ENCODE data around the gene NRP2. TPM values are rescaled to one million over a fixed set of nuclear protein-coding genes. Genes with fewer than 3 reads are reported as not detected.
A peak's percentile ranks its signal among the peaks of the same experiment; 100 is the strongest.

NRP2 gene
- total and polyA plus RNA-seq, 2 donors (not counting 1 experiment from before 2014, with no cell fraction given), result 1.8 to 6.8 TPM

GRCh38 chr2:205720451-205720902 is 38.2 kb downstream of the NRP2 start:
- H3K9ac ChIP-seq (ENCODE audit: low read length), result no peak overlapping the region
- H4K20me1 ChIP-seq (ENCODE audit: control insufficient read depth, insufficient read depth, low read length, poor library complexity, severe bottlenecking), result no peaks in the 10 kb centered on the region
- intact Hi-C loops (cut with micrococcal nuclease), result loop anchor here (5.0 kb wide), 1 partner anchor 38 kb away; the partner anchor contains the start of gene NRP2
- Mint-ChIP-seq H3K4me3 (no peak overlapping the region), H3K4me1 (peaks cover 18% of the 10 kb centered on the region), H3K9me3 (ENCODE audit: insufficient read depth) (no peaks in the 10 kb centered on the region), H3K27ac (no peak overlapping the region), H3K27me3 (no peaks in the 10 kb centered on the region)
- WGBS (ENCODE audit: insufficient coverage), result 89% methylated on average over 6 of the region's 7 CpGs
- TF ChIP-seq EZH2 (IDR thresholded peaks at IDR 0.05; ENCODE audit: borderline replicate concordance, insufficient read depth, low read depth, low read length, poor library complexity, severe bottlenecking) (no peak), CTCF (IDR thresholded peaks at IDR 0.05) (no peak)
- no peaks in the 10 kb centered on the region for H3K27me3 ChIP-seq (replicated peaks in 1 of 4; ENCODE audit: control extremely low read depth in 1 of 4, control insufficient read depth in 3 of 4, insufficient read depth in 4 of 4, low read length in 3 of 4)
- no peak overlapping the region for H3K4me2 ChIP-seq (replicated peaks; ENCODE audit: low read depth, low read length, poor library complexity, severe bottlenecking)
- no peak overlapping the region for H2AFZ ChIP-seq (ENCODE audit: insufficient read depth, low read depth, low read length, poor library complexity, severe bottlenecking)
- peaks cover 11 to 18% of the 10 kb centered on the region in 2 donors for H3K4me1 ChIP-seq (ENCODE audit: control insufficient read depth in 2 of 2, insufficient read depth in 2 of 2, low read length in 2 of 2)
- ChIA-PET POLR2A (interaction anchor here (1.8 kb wide), 1 partner anchor 39 kb away, joined by 4 read pairs; the partner anchor contains the start of gene NRP2), CTCF (interaction anchor here (1.1 to 3.2 kb wide), 8 partner anchors 11 to 61 kb away, joined by 3 to 13 read pairs (median 6); partner anchors contain the start of gene NRP2)
- no peak for DNase-seq
- H3K4me3 ChIP-seq (ENCODE audit: control extremely low read depth in 1 of 5, extremely low read depth in 1 of 5, insufficient read depth in 1 of 5, low read depth in 2 of 5, low read length in 4 of 5), result no peak overlapping the region
- ATAC-seq (ENCODE audit: low read depth), result no peak
- no peaks in the 10 kb centered on the region for H3K79me2 ChIP-seq (ENCODE audit: control insufficient read depth, insufficient read depth, low read length)
- no peaks in the 10 kb centered on the region for H3K9me3 ChIP-seq (ENCODE audit: control extremely low read depth in 1 of 3, control insufficient read depth in 2 of 3, insufficient read depth in 1 of 3, low read length in 2 of 3)
- H3K36me3 ChIP-seq (replicated peaks in 1 of 2; ENCODE audit: control extremely low read depth in 1 of 2, control insufficient read depth in 1 of 2, extremely low read depth in 1 of 2, insufficient read depth in 2 of 2, low read length in 1 of 2), result no peaks in the 10 kb centered on the region
- no peak overlapping the region for H3K27ac ChIP-seq (ENCODE audit: low read length in 2 of 2)

GRCh38 chr2:205721057-205721449 is 38.8 kb downstream of the NRP2 start:
- intact Hi-C loops (cut with micrococcal nuclease), result loop anchor here (5.0 kb wide), 1 partner anchor 39 kb away; the partner anchor contains the start of gene NRP2
- H3K27ac Mint-ChIP-seq, result peak overlapping the region; percentile 3
- H3K4me3 Mint-ChIP-seq, result no peak overlapping the region

More at GRCh38 chr2:205721057-205721449, 38.8 kb downstream of the NRP2 start:
- CTCF ChIA-PET, result interaction anchor here (0.8 to 3.2 kb wide), 9 partner anchors 9 to 506 kb away, joined by 3 to 13 read pairs (median 4); partner anchors contain the start of gene NRP2
- peaks cover 18% of the 10 kb centered on the region for H3K4me1 Mint-ChIP-seq
- H3K4me2 ChIP-seq (replicated peaks; ENCODE audit: low read depth, low read length, poor library complexity, severe bottlenecking), result no peak overlapping the region
- ATAC-seq (ENCODE audit: low read depth) (no peak), DNase-seq (no peak)
- H3K9ac ChIP-seq (ENCODE audit: low read length), result no peak overlapping the region
- H3K9me3 Mint-ChIP-seq (ENCODE audit: insufficient read depth), result no peaks in the 10 kb centered on the region
- H3K36me3 ChIP-seq (replicated peaks in 1 of 2; ENCODE audit: control extremely low read depth in 1 of 2, control insufficient read depth in 1 of 2, extremely low read depth in 1 of 2, insufficient read depth in 2 of 2, low read length in 1 of 2), result no peaks in the 10 kb centered on the region
- 92% methylated on average over 5 of the region's 8 CpGs for WGBS (ENCODE audit: insufficient coverage)
- no peaks in the 10 kb centered on the region for H3K27me3 Mint-ChIP-seq
- H4K20me1 ChIP-seq (ENCODE audit: control insufficient read depth, insufficient read depth, low read length, poor library complexity, severe bottlenecking), result no peaks in the 10 kb centered on the region
- TF ChIP-seq EZH2 (IDR thresholded peaks at IDR 0.05; ENCODE audit: borderline replicate concordance, insufficient read depth, low read depth, low read length, poor library complexity, severe bottlenecking), result no peak
- TF ChIP-seq CTCF (IDR thresholded peaks at IDR 0.05), result peak; percentile 28
- H3K27me3 ChIP-seq (replicated peaks in 1 of 4; ENCODE audit: control extremely low read depth in 1 of 4, control insufficient read depth in 3 of 4, insufficient read depth in 4 of 4, low read length in 3 of 4), result no peaks in the 10 kb centered on the region
- POLR2A ChIA-PET, result interaction anchor here (1.0 to 1.8 kb wide), 3 partner anchors 14 to 39 kb away, joined by 4 to 6 read pairs (median 4); partner anchors contain the start of gene NRP2
- no peaks in the 10 kb centered on the region for H3K79me2 ChIP-seq (ENCODE audit: control insufficient read depth, insufficient read depth, low read length)
- no peaks in the 10 kb centered on the region for H3K9me3 ChIP-seq (ENCODE audit: control extremely low read depth in 1 of 3, control insufficient read depth in 2 of 3, insufficient read depth in 1 of 3, low read length in 2 of 3)
- peaks cover 11 to 18% of the 10 kb centered on the region in 2 donors for H3K4me1 ChIP-seq (ENCODE audit: control insufficient read depth in 2 of 2, insufficient read depth in 2 of 2, low read length in 2 of 2)
- no peak overlapping the region for H3K4me3 ChIP-seq (ENCODE audit: control extremely low read depth in 1 of 5, extremely low read depth in 1 of 5, insufficient read depth in 1 of 5, low read depth in 2 of 5, low read length in 4 of 5)
- H3K27ac ChIP-seq (ENCODE audit: low read length in 2 of 2), result no peak overlapping the region
- no peak overlapping the region for H2AFZ ChIP-seq (ENCODE audit: insufficient read depth, low read depth, low read length, poor library complexity, severe bottlenecking)

All from B cell (primary cell).